Activated CD8-positive, alpha-beta memory T cell treated with anti-CD3 and anti-CD28 coated beads, Interleukin-2, amount 50 U/mL, for 24 hours (primary cell): Measurements from ENCODE around the gene YKT6.
"Not testable (repeated sequence)": the region's sequence is repeated elsewhere in the genome, so short reads cannot be mapped to it uniquely, and the experiment has no call there.

Experiments
- DNase-seq: peaks from one replicate; pipeline ENCODE4 v3.0.0-alpha.2; 2020; ENCODE audit errors: extremely low read depth

Gene YKT6

DNA sequence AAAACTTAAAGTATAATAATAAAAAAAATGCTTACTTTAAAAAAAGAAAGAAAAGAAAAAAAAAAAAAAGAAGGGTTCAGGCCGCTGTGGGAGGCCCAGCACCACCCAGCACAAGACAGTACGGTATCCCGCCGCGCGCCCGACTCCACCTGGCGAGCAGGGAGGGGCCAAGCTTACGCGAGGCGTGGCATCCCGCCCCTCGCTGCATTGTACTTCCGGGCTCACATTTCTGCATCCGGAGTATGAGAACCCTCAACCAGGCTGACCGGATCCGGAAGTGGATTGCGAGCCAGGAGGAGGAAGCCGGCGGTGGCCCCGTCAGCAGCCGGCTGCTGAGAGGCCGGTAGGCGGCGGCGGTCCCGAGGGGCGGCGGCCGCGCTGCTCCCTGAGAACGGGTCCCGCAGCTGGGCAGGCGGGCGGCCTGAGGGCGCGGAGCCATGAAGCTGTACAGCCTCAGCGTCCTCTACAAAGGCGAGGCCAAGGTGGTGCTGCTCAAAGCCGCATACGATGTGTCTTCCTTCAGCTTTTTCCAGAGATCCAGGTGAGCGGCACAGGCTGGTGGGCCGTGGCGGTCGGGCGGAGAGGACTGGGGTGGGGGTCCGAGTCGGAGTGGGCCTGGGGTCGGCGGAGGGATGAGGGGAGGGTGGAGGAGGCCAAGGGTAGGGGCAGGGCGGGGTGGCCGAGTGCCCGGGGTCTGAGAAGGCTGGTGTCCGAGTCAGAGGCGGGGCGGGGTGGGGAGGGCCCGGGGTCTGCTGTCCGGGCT, at the start of gene YKT6:
Gene YKT6, plus strand, starts transcription at position 280 of the 763 bp plus-strand sequence. Its CDS starts 158 bp downstream, at position 438.
- DNase-seq, result peak; percentile 89

DNA sequence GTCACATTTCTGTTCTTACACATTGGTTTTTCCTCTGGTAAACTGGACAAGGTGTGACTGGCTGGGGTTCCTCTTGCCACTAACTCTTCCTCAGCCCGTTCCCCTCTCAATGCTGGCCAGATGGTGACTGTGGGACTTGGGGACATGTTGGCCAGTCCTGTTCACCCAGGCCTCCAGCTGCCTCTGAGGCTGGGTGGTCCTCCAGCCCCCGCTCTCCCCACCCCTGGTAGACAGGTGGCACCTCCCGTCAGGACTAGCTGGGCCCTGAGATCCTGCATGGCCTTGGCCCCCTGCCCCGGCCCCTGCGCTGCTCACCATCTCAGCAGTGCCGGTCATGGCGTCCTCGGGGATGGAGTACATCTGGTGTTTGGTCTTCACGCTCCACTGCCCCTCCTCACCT, 48.8 kb upstream of the YKT6 start:
- DNase-seq, result no peak

DNA sequence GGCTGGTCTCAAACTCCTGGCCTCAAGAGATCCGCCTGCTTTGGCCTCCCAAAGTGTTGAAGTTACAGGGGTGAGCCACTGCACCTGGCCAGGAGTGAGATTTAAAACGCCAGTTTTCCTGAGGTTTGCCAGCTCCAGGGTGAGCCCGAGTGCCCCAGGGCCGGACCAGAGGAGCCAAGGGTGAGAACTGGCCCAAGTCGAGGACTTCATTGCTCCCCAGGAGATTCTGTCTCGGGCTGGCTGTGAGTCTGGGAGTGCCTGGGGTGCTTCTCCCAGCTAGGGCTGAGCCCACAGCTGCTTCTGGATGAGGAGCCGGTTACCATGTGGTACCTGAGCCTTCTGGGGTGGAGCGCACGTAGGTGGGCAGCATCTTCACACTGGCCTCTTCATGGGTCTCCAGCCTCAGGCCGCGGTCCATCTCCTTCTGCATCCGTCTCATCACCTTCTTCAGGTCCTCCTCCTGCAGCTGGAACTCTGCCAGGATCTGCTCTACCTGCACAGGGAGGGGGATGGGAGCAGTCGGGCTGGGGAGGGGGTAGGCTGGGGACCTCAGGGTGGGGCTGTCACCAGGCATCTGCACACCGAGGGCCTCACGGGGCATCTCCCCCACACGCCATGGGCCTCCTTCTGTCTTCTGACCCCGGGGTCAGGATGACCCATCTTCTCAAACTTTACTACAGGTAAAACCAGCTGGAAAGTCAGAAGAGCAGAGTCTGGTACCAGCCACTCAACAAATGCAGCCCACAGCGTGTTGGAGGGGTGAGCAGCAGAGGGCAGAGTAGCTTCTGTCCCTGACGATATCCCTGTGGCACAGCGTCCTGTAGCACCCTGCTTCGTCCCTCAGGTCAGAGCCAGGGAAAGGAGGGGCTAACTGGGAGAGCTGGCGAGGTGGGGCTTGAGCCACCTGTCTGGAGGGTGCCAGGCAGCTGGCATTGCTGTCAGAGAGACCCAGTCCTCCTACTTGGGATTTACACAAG, 47.5 kb upstream of the YKT6 start:
- no peak for DNase-seq

DNA sequence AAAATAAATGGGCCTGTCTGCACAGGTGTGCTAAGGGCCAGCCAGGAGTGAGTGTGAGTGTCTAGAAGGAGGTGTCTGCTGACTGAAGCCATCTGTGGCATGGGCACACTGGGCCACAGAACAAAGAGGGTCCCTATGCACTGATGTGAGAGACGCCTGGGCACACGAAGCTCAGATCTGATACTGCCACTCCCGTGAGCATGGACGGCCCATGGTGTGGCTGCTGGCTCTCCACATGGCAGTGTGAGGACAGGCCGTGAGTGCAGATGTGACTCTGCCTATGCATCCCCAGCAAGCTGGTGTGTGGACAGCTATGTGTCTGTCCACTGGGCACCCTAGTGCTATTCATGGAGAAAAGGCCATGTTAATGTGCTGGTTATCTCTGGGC, 46.8 kb upstream of the YKT6 start:
- no peak for DNase-seq

DNA sequence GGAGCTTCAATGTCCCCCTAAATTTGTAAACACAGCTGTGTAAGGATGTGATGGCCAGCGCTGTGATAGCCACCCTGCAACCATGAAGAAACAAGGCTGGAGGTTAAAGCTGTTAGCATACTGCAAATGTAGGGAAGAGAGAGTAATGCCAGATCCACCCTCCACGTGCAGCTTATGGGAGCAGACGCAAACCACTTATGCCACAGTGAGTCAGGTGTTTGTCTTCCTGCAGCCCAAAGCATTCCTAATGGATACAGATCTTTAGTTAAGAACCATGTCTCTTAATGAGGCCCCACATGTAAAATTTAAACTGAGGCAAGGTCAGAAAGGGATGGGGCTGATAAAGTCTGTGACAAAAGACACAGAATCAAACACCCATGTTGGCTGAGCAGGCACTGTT, 46.1 kb upstream of the YKT6 start:
- DNase-seq, result no peak

DNA sequence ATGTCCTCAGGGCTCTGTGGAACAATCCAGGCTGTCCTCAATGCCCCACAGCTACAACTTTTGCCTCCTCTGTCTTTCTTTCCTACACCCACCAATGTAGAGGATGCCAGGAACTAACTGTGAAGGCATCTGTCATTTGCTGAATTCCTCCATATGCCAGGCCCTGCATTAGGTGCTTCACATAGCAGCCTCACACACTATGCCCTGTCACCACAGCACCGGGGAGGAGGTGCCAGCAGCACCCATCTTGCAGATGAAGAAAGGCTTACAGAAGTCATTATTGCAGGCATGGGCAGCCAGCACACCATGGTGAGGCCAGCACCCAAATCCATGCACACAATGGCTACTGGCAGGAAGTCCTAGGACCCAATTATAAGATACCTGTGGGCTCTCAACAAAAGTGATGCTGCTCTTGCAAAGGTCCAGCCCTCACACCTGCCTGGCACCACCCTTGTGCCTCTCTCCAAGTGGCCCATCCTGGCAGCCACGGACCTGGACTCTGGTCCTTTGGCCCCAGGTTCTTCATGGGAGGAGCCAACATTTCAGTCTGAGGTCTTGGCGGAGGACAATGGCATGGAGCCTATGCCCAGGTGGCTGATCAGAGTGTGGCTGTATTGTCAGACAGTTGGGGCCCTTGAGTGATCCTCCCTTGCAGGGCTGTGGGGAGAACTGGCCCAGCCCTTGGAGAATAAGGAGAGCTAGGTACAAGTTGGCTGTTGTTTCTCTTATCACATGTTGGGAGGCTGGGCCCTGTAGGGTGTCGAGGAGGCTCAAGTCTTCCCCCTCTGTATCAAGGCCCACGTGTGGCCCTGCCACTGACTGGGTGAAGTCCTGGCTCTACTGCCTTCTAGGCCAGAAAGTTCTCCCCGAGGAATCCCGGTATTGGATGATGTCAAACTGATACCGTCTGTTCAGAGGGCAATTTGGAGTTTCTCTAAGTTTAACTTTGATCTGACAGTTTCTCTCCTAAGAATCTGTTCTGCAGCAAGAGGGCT, 45.3 kb upstream of the YKT6 start:
- DNase-seq, result no peak

DNA sequence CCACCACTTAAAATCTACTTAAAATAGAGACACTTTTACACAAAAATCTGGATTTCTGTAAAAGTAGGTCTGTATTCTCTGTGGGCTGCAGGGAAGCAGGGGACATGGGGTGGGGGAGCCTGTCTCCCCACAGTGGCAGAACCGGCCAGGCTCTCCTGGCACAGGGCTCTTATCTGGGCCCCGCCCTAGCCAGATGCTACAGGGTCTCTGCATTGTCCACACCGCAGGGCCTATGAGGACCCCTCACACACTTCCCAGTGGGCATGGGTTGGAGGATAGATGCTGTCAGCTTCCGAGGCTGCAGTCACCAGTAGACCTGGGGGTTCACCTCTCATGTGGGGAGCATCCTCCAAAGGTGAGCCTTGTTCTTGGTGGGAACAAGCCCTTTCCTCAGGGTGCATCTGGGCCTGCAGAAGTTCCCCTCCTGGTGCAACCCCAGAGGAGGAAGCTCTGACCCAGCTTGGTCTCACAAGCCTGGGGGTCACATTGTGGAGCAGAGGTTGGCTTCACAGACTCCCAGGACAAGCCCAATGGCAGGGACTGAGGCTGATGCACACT, 44.2 kb upstream of the YKT6 start:
- DNase-seq, result no peak

DNA sequence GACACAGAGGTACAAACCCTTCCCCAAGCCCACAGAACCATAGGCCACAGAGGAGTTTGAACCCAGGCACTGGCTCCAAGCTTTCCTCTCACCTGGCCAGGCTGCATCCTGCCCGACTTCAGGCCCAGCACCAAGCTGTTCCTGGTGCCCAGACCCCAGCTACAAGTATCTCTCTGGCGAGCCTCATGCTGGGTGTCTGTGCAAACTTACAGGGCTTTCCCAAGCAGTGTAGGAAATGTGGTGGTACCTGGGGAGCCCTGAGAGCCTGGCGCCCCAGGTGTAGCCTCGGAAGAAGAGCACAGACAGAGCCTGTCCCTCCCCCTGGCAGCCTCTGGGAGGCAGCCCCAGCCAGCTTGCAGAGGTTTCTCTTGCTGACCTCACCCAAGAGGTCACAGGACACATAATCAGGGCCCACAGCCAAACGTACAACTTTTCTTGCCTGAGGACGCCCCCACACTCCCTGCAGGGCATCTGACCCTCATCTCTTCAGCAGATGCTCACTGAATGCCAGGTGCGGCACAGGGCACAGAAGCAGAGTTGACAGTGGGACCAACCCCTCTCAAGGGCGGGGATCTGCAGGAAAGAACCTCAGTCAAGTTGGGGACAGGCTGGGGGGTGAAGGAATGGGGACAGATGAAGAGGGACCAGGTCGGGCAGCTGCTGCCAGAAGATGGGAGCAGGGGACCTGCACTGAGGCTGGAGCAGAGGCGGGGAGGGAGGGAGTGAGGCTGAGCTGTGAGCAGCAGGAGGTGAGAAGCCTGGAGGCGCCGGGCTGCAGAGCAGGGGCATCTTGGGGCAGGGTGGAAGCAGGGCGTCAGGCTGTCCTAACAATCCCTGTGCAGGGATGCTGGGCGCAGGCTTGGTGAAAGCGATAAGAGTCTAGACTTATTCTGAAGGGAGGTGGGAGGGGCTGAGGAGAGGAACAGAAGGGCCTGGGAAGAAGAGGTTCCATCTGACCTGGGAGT, 43.4 kb upstream of the YKT6 start:
- no peak for DNase-seq

DNA sequence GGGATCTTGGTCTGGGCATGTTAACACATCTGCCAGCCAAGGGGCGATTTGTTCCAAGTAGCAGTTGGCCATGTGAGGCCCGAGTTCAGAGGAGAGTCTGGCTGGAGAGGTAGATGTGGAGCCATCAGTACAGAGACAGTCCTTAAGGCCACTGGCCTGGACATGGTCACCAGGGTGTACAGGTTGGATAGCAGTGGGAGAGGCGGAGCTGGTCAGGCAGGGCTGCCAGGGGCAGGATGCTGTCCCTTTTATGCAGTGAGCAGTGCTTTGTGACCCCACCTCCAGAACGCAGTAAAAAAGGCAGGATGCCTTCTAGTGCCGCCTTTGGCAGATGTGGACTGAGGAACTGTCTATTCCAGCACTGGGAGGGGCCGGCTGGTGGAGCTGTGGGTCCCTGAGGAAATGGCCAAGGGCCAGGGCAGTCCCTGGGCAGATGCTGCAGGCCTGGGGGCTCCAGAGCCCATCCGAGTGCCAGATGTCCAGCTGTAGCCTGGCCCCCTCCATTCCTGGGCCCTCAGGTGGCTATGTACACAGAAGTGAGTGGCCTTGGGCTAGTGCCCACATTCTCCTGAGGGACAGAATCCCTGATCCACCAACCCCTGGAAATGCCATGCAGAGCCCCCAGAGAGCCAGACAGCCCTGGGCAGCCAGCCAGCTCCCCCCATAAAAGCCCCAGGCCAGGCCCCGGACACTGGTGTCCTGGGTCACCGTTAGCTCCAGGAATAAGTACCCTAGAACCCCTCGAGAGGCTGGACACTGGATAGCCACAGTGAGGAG, 42.5 kb upstream of the YKT6 start:
- DNase-seq, result no peak

DNA sequence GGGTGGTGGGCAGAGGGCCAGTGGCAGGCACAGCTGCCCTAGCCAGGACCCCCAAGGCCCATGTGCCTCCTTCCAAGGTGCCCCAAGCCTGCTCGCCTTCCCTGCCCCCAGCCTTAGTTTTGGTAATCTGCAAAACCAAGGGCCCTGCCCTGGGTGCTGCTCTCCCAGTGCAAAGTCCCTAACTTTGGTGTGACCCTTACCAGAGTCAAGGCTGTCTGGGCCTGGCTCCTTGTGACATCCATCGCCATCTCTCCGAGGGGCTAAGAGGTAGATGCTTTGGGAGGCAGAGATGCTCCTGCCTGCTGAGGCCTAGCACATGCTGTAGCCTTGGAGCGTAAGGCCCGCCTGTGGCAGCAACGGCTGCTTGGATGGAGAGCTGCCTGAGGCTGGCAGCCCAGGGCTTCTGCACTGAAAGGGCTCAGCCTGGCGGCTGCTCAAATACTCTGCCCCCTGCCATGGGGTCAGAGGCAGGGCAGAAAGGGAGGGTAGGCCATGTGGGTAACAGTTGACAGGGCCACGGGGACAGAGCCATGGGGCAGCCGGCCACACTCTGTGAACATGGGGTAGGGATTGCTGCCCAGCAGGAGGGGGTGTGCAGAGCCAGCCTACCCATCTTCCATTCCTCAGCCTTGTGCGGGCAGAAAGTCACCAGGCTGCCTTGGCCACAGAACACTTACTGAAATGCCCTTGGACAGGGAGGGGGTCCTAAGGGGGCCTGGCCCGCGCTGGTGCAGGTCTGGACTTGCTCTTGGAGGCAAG, 41.7 kb upstream of the YKT6 start:
- no peak for DNase-seq

DNA sequence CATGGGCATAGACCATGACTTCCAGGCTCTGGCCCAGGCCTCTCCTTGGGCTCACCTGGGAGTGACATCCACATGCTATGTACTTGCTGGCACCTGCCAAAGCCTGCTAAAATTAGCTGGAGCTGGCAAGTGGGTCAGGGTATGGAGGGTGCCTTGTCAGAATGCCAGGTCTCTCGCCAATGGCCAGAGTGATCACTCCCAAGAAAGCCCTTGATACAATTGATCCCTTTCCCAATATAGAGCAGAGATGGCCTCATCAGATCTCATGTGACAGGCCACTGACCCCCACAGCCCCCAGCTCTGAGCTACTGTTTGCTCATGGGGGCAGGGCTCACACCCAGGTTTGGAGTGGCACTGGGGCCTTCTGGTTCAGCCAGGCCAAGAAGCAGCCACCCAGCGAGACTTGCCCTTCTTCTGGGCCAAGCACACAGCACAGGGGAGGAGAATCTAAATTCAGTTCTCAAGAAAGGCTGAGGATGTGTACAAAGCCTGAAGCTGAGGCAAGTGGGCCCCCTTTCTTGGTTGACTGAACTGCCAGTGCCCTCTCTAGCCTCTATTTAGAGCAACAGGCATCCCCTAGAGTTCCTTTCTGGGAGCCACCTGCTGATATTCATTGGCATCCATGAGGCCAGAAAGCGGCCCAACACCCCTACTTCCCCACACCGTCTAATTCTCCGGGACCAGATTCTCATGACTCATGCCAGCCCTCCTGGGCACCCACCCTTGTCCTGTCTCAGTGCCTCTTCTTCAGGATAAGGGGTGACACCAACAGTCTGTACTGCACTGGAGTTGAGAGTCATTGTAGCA, 40.8 kb upstream of the YKT6 start:
- DNase-seq, result no peak

DNA sequence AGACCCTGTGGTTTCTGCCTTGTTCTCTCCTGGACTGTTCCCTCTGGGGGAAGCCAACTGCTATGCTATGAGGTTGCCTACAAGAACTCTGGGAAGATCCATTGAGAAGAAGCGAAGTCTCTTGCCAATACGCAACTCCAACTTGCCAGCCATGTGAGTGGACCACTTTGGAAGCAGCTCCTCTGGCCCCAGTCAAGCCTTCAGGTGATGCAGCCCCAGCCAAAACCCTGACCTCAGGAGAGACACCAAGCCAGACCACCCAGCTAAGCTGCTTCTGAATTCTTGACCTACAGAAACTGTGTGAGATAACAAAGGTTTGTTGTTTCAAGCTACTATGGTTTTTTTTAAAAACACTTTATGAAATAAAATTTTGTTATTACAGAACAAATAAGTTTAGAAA, 39.4 kb upstream of the YKT6 start:
- DNase-seq, result no peak

DNA sequence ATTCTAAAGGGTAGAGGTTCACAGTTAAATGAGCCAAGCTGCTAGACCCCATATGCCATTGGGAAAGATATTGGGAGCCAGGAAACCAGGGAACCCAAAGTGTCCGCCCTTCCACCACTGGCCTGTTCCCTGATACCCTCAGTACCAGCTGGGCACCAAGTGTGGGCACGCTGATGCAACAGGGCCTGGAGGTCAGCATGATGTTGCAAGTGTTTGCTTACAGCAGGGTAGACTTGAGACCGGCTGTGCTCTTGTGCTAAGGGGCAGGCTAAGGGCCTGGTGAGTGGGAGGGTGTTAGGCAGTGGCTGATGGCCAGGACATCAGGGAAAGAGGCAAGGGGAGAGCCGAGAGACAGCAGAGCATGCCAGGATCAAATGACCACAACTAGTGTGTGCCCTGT, 38.6 kb upstream of the YKT6 start:
- no peak for DNase-seq

DNA sequence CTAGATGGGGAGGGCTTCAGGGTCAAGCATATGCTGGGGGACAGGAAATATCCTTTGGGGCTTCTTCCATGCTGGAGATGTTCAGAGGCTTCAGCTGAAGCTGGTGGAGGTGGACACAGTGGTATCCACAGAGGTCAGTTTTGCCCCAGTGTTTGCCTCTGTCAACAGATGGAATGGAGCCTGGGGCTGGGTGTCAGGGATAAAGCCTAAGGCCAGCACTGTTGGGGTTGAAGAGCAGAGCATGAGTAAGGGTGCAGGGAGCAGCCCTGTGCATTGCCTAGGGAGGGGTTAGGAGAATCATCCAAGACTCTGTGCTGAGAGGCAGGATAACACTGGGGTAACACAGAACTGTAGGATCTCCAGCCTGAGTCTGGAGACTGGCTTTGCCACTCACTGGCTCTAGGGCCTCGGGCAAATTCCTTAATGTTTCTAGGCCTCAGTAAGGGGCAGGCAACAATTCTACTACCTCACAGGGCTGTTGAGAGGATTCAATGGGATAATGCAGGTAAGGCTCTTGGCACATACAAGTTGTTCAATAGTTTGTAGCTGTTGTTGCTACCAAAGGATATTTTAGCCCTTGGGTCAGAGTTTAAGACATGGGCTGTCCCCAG, 37.9 kb upstream of the YKT6 start:
- DNase-seq, result no peak

DNA sequence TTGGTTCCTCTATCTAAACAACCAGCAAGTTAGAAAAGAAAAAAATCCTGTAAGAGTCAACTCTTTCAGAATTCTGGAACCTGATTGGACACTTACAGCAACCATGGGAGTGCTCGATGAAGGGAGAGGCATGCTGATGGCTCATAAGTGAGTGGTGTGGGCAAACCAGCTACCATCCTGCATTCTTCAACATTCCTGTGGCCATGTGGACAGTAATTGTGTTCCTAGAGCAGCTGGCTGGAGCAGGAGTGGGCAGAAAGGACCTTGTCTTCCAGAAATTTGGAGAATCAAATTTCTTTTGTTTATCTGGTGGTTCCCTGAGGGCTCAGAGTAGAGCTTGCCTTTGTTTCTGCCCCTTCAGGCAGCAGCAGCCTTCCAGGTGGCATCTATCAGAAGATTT, 37.2 kb upstream of the YKT6 start:
- DNase-seq, result no peak

DNA sequence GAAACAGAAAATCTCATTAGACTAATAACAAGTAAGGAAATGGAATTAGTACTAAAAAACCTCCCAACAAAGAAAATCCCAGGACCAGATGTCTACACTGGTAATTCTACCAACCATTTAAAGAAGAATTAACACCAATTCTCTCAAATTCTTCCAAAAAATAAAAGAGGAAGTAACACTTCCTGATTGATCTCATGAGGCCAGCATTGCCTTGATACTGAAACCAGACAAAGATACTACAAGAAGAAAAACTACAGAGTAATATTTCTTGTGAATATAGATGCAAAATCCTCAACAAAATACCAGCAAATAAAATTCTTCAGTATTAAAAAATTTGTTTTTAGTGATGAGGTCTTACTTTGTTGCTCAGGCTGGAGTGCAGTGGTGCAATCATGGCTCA, 32.9 kb upstream of the YKT6 start:
- DNase-seq, result no peak

DNA sequence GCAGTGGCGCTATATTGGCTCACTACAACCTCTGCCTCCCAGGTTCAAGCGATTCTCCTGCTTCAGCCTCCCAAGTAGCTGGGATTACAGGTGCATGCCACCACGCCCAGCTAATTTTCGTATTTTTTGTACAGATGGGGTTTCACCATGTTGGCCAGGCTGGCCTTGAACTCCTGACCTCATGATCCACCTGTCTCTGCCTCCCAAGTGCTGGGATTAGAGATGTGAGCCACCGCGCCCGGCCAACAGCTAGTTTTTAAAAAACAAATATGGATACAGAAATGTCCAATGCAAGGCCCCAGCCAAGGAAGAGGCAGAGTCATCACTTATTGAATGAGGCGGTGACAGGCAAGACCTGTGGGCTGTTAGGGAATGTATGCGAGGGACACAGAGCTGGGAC, 28.9 kb upstream of the YKT6 start:
- not testable (repeated sequence) for DNase-seq
